AG09309 (cell line): ENCODE results near the gene POLR1C.
A peak's percentile ranks its signal among the peaks of the same experiment; 100 is the strongest.

ENCODE experiments used
- DNase-seq: peaks from one replicate; pipeline ENCODE4 v3.0.0-alpha.2; 2010; ENCODE audit warnings: low read depth
- H3K4me3 ChIP-seq: 2 replicates; pipeline ENCODE4 v1.5.1; 2011; ENCODE audit warnings: mild to moderate bottlenecking, low read depth, low read length, moderate library complexity; ENCODE audit not compliant: control insufficient read depth
- TF ChIP-seq, protein P1 (sequence below): IDR thresholded peaks from 2 replicates; pipeline ENCODE4 v1.5.1; 2011; ENCODE audit warnings: mild to moderate bottlenecking, low read depth, low read length, inconsistent platforms; ENCODE audit not compliant: insufficient read depth, control insufficient read depth; ENCODE audit errors: missing control alignments

Gene POLR1C

DNA sequence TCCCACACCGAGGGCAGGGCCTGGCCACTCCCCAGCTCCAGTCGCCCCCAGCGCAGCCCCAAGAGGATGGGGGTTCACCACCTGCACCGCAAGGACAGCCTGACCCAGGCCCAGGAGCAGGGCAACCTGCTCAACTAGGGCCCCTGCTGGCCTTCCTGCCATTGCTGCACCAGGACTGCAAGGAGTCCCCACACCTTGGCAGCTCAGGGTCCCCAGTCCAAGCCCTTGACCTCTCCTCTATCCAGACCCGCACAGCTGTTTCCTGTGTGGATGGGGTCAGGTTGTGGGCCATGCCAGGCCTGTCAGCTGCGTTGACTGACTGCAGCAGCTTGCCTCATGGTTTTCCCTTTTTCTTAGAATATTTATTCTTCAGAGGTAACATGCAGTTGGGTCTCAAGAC is 11.2 kb upstream of the POLR1C start:
- no peak overlapping the region for H3K4me3 ChIP-seq
- TF ChIP-seq, protein P1, sequence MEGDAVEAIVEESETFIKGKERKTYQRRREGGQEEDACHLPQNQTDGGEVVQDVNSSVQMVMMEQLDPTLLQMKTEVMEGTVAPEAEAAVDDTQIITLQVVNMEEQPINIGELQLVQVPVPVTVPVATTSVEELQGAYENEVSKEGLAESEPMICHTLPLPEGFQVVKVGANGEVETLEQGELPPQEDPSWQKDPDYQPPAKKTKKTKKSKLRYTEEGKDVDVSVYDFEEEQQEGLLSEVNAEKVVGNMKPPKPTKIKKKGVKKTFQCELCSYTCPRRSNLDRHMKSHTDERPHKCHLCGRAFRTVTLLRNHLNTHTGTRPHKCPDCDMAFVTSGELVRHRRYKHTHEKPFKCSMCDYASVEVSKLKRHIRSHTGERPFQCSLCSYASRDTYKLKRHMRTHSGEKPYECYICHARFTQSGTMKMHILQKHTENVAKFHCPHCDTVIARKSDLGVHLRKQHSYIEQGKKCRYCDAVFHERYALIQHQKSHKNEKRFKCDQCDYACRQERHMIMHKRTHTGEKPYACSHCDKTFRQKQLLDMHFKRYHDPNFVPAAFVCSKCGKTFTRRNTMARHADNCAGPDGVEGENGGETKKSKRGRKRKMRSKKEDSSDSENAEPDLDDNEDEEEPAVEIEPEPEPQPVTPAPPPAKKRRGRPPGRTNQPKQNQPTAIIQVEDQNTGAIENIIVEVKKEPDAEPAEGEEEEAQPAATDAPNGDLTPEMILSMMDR: no peak

DNA sequence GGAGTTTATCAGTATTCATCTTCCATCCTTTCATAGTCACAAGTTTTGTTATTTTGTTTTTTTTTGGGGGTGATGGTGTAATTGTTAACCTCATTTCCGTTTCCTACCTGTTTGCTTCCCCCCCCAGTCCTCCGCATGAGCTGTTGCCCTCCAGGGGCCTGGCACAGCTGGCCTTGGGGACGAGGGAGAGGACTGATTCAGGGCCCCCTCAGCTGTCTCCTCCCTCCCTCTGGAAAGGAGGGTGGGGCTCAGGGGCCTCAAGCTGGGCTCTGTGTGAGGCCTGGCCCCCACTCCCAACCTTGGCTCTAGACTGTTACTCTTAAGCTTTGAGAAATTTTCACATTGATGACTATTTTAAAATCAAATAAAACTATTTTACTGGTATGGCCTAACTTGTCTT is 10.7 kb upstream of the POLR1C start:
- no peak for DNase-seq
- TF ChIP-seq, protein P1: no peak
- H3K4me3 ChIP-seq: no peak overlapping the region

More for the DNA sequence above, 11.2 kb upstream of the POLR1C start:
- DNase-seq: no peak

DNA sequence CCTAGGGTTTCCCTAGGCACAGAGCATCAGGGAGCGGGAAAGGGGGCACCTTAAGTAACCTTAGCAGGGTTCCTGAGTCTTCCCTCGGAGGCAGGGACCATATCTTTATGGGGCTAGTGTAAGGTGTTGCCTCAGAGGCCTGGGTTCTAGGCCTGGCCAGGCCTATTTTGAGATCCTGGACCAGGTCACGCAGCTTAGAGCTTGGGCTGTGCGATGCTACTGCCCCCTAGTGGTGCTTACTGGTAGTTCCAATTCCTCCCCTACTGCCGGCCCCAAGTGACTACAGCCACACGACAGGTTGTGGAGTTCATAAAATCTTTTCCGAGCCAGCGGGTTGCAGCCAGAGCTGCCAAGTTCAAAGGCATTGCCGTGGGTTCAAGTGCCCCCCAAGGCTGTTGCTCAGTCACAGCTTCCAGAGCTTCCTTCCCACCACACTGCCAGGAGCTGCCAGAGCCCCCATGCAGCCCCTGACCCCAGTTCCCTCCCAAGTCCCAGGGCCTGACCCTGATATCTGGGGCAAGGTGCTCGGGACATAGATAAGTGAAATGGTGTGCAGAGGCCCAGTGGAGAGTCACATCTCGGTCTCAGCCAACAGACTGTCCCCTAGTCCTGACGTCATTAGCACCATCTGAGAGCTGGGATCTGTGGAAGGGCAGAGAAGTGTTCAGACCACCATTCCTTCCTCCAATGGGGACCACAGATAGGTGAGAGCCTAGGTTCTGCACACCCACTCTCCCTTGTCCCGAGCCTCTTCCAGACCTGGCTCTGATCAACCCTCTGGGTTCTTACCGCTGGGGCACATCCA is 10.0 kb upstream of the POLR1C start:
- H3K4me3 ChIP-seq: no peak overlapping the region
- TF ChIP-seq, protein P1: peak; percentile 95
- DNase-seq: peak; percentile 39

DNA sequence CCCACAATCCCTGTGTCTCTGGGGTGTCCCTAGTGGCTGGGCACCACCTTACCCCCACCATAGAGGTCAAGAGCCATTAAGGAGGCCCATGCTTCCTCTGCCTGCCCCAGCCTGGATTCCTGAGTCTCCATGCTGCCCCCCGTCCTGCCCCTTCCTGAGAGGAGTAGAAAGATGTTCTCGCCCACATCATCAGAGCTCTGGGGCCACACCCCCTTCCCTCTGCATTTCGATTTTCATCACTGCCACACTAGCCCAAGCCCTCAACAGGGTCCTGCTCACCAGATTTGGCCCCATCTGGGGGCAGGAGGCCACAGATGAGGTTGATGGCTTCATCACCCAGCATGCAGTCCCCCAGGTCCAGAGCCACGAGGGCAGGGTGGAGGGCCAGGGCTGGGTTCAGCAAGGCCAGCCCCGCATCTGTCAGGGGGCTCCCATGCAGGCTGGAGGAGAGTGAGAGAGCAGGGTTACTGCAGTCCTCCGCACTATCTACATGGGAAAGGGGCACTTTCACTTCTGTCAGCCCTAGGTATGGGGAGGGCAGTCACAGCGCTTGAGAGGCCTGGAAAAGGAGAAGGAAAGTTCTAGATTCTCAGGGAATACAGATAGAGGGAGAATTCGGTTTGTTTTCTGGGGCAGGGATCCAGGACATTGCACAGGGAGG is 8.3 kb upstream of the POLR1C start:
- no peak for DNase-seq
- TF ChIP-seq, protein P1: no peak
- no peak overlapping the region for H3K4me3 ChIP-seq

DNA sequence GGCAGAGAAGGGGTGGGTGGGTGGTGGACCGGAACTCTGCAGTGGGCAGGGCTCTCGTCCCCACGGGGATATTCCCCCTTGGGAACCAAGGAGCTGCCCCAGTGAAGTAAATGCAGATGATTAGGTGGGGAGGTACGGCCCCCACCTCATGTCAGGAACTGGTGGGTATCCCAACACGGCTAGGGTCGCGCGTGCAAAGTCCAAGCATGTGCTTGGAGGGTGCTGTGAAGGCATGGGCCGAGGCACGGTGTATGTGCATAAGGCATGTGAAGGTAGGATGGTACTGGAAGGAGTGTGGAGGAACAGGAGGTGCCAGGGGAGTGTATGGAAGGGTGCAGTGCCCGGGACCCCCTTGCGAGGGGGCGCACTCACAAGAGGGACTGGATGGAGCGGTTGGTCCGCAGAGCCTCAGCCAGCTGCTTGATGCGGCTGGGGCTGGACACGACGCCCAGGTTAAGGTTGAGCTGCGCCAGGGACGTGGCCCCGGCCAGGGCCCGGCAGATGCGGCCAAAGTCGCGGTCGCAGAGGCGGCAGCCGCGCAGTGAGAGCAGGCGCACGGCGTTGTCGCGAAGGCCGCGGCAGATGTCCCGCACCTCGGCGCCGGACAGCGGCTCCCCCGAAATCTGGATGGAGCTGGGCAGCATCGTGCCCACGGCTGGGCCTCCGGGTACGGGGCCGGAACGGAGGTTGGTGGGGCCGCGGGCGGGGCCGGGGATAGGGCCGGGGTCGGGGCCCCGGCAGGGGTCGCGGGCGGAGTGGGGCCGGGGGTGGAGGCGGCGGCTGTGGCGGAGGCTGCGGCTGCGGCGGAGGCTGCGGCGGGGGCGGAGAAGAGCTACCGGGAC is 7.5 kb upstream of the POLR1C start:
- DNase-seq: no peak
- H3K4me3 ChIP-seq: peak overlapping the region; percentile 47
- TF ChIP-seq, protein P1: no peak
